Right lobe of liver (tissue), 4 donors: Measurements from ENCODE around the gene DCDC1.

ENCODE experiments used
- POLR2A ChIP-seq: fragments of 450-650 bp; IDR thresholded peaks from one replicate; pipeline ENCODE4 v1.6.1; 2017; ENCODE audit warnings: antibody characterized with exemption, mild to moderate bottlenecking
- TF ChIP-seq, protein P1 (sequence below), 4 donors: fragments of 200-600 bp in 3 of 4; fragments of 450-650 bp in 1 of 4; IDR thresholded peaks; one replicate each; pipeline versions ENCODE4 v1.5.1 to v1.8.0; 2016 to 2022; ENCODE audit warnings: antibody characterized with exemption in 4 of 4, mild to moderate bottlenecking in 2 of 4
- donor health status: DM: no; HTN: no; CAD: no.
- donor health status: DM: no; HTN: no; CAD: no.
- donor health status: DM: no; HTN: yes; CAD: no.

GRCh38 chr11:31243706-31244105 is 125.8 kb downstream of the DCDC1 start:
- TF ChIP-seq, protein P1, sequence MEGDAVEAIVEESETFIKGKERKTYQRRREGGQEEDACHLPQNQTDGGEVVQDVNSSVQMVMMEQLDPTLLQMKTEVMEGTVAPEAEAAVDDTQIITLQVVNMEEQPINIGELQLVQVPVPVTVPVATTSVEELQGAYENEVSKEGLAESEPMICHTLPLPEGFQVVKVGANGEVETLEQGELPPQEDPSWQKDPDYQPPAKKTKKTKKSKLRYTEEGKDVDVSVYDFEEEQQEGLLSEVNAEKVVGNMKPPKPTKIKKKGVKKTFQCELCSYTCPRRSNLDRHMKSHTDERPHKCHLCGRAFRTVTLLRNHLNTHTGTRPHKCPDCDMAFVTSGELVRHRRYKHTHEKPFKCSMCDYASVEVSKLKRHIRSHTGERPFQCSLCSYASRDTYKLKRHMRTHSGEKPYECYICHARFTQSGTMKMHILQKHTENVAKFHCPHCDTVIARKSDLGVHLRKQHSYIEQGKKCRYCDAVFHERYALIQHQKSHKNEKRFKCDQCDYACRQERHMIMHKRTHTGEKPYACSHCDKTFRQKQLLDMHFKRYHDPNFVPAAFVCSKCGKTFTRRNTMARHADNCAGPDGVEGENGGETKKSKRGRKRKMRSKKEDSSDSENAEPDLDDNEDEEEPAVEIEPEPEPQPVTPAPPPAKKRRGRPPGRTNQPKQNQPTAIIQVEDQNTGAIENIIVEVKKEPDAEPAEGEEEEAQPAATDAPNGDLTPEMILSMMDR (IDR thresholded peaks at IDR 0.05) = no peak
- TF ChIP-seq POLR2A = no peak
